Measurements from ENCODE around the gene LAMA5. TPM values are rescaled to one million over a fixed set of nuclear protein-coding genes. Genes with fewer than 3 reads are reported as not detected.
A peak's percentile ranks its signal among the peaks of the same experiment; 100 is the strongest.
"Not testable (repeated sequence)": the region's sequence is repeated elsewhere in the genome, so short reads cannot be mapped to it uniquely, and the experiment has no call there.

The LAMA5 gene
- total and polyA plus RNA-seq, 2 experiments from 2014 or later, result 162 to 168 TPM

DNA sequence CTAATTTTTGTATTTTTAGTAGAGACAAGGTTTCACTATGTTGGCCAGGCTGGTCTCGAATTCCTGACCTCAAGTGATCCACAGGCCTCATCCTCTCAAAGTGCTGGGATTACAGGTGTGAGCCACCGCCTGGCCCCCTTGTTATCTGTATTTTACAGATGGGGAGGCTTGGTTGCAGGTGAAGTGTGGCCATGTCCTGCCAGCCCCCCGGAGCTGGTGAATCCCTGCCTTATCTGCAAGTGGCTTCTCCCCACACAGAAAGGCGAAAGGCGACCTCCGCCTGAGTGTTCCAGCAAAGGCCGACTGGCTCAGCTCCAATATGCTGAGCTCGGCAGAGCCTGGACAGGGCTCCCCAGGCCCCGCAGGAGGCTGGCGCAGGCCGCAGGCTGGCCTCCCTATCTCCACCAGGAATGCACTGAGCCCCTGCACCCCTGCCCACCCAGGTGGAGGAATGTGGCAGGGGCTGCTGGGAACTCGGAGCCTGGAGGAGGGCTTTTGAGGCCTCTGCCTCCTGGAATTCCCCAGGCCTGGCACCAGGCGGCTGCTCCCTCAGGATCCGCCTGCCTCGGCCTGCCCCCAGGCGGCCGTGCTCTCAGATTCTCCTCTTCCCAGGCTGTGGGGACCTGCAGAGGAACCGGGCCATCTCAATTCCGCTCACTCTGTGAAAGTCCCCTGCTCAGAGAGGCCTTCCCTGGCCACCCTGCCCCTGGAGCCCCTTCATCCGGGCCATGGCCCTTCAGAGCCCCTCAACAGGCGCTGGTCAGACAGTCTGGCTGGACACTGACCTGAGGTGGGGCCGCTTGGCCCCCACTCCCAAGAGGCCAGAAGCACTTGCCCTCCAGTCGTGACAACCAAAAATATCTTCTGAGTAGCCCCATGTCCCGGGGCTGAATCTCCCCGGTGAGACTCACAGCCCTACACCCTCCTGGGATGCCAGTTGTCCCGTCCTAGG is 9.3 kb upstream of the LAMA5 start:
- Histone ChIP-seq H3K9me3 (ENCODE audit: low read depth) (no peaks in the 10 kb centered on the region), H3K27me3 (no peaks in the 10 kb centered on the region), H3K27ac (peak overlapping the region; percentile 97), H3K4me3 (no peak overlapping the region), H3K4me1 (ENCODE audit: low read depth) (peaks cover 24% of the 10 kb centered on the region), H3K36me3 (no peaks in the 10 kb centered on the region)
- TF ChIP-seq, protein P1, sequence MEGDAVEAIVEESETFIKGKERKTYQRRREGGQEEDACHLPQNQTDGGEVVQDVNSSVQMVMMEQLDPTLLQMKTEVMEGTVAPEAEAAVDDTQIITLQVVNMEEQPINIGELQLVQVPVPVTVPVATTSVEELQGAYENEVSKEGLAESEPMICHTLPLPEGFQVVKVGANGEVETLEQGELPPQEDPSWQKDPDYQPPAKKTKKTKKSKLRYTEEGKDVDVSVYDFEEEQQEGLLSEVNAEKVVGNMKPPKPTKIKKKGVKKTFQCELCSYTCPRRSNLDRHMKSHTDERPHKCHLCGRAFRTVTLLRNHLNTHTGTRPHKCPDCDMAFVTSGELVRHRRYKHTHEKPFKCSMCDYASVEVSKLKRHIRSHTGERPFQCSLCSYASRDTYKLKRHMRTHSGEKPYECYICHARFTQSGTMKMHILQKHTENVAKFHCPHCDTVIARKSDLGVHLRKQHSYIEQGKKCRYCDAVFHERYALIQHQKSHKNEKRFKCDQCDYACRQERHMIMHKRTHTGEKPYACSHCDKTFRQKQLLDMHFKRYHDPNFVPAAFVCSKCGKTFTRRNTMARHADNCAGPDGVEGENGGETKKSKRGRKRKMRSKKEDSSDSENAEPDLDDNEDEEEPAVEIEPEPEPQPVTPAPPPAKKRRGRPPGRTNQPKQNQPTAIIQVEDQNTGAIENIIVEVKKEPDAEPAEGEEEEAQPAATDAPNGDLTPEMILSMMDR (IDR thresholded peaks at IDR 0.05; ENCODE audit: low read depth, low read length), result peak; percentile 59
- peak; percentile 88 to 94 for DNase-seq (ENCODE audit: low read depth in 1 of 2, low spot score in 1 of 2)

DNA sequence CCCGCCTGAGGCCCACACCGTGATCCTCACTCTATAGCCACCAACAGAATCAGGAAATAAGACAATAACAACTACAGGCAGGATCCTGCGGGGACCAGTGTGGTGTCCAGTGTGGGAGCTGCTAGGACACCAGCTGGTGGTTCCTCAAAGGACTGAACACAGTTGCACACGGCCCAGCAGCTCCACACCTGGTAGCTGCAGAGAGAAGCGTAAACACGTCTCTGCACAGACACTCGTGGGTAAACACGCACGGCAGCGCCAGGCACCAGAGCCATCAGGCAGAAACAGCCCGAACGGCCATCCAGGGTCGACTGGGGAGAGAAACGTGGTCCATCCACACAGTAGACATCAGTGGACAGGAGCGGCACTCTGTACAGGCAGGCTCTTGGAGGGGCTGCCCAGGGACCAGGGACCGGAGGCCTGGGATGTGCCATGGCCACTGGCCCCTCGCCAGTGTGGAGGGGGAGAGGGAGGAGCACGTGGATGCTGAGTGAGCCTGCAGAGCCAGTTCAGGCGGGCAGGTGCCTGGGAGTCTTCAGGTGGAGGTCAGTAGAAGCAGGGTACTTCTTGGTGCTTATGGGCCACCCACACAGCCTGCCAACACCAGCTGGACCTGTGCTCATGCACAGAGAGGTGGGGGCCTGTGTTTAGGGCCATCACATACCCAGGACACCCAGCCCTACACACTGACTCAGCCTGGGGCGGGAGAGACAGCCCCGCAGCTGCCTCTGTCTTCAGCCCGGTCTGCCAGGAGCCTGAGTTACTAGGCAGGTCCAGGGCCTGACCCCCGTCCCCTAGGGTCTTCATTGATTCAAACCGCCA is 7.4 kb upstream of the LAMA5 start:
- no peak for DNase-seq (ENCODE audit: low read depth in 1 of 2, low spot score in 1 of 2)

DNA sequence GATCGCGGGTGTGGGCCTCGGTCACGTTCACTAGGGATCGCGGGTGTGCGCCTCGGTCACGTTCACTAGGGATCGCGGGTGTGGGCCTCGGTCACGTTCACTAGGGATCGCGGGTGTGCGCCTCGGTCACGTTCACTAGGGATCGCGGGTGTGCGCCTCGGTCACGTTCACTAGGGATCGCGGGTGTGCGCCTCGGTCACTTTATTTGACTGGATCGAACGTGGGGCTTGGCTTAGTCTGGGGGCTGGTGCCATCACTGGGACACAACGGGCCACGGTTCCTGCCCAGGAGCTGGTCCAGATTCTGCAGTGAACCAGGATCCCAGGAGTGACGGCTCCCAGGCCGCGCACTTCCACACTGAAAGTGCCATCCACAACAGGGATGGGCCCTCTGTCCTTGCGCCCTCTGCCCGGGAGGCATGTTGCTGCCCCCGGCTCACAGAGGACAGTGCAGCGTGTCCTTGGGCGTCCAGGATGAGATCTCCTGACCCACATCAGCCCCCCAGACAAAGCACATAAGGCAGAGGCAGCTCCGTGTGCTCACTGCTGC is 6.6 kb upstream of the LAMA5 start:
- H3K36me3 ChIP-seq; H3K9me3 ChIP-seq (ENCODE audit: low read depth); DNase-seq (ENCODE audit: low read depth in 1 of 2, low spot score in 1 of 2); H3K4me3 ChIP-seq; H3K27me3 ChIP-seq: not testable (repeated sequence)
- peak overlapping the region; percentile 97 for H3K27ac ChIP-seq
- H3K4me1 ChIP-seq (ENCODE audit: low read depth), result peaks cover 44% of the 10 kb centered on the region

More for the DNA sequence above, 7.4 kb upstream of the LAMA5 start:
- peak overlapping the region; percentile 97 for H3K27ac ChIP-seq
- H3K4me1 ChIP-seq (ENCODE audit: low read depth), result peaks cover 36% of the 10 kb centered on the region
- H3K4me3 ChIP-seq, result no peak overlapping the region
- no peaks in the 10 kb centered on the region for H3K36me3 ChIP-seq
- H3K9me3 ChIP-seq (ENCODE audit: low read depth), result no peaks in the 10 kb centered on the region
- TF ChIP-seq, protein P1 (IDR thresholded peaks at IDR 0.05; ENCODE audit: low read depth, low read length), result no peak
- H3K27me3 ChIP-seq, result no peaks in the 10 kb centered on the region

DNA sequence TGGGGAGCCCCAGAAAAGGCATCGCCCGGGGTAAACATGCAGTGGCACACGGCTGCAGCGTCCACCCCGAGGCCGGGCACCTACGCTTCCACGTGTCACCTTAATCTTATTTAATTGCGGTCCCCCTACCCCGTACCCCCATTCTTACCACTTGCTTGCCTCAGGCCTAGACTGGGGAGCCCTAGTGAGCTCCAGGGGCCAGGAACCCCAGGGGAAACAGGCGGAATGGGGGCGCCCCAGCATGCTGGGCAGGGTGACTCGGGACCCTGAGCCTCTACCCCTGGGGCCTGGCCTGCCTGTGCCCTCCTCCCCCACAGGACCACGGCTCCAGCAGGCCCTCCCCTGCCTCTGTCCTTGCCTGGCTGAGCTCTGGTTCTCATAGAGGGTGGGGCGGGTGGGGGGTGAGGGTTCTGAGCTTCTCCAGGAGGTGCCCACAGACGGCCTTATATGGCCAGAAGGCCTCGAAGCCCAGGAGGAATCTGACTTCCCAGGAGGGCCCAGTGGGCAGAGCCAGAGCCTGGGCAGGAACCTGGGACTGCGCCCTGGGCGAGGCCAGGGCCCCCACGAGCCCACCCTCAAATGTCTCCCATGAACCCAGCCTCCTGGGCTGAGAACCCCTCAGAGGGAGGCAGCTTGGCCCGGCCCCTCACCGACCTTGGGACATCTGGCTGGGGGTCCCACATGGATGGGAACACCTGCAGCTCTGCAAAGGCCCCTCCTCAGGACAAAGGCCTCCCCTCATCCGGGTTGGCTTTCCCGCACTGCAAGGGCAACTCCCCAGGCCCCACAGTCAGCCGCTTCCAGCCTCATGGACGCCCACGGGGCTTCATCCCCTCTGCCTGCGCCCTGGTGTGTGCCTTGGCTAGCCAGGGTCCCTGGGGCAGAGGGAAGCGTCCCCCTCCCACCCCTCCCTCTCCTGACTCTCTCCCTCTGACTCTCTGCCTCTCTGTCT is 5.2 kb upstream of the LAMA5 start:
- H3K27me3 ChIP-seq, result no peaks in the 10 kb centered on the region
- DNase-seq (ENCODE audit: low read depth in 1 of 2, low spot score in 1 of 2), result no peak
- H3K4me1 ChIP-seq (ENCODE audit: low read depth), result peaks cover 56% of the 10 kb centered on the region

DNA sequence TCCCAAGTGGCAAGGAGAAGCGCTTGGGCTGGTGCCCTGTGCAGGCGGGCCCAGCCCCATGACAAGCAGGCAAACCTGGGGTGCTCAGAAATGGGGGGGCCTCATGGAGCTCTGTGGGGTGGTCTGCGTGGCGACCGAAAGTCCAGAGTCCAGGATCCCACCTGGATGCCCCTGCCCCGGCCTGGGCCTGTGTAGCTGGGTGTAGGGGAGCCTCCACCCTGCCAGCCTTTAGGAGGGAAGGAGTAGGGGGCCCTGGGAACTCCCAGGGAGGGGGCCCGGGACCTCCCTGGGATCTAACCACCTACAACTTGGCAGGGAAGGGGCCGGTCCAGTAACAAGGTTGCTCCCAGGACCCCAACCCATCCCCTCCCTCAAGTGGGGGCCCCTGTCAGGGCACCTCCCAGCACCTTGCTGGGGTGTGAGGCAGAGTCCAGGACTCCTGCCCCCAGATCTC is 4.5 kb upstream of the LAMA5 start:
- TF ChIP-seq, protein P1 (IDR thresholded peaks at IDR 0.05; ENCODE audit: low read depth, low read length), result no peak
- Histone ChIP-seq H3K4me3 (no peak overlapping the region), H3K36me3 (no peaks in the 10 kb centered on the region), H3K27ac (no peak overlapping the region), H3K27me3 (no peaks in the 10 kb centered on the region), H3K4me1 (ENCODE audit: low read depth) (peaks cover 52% of the 10 kb centered on the region), H3K9me3 (ENCODE audit: low read depth) (no peaks in the 10 kb centered on the region)
- DNase-seq (ENCODE audit: low read depth in 1 of 2, low spot score in 1 of 2), result no peak

More for the DNA sequence above, 5.2 kb upstream of the LAMA5 start:
- Histone ChIP-seq H3K36me3 (no peaks in the 10 kb centered on the region), H3K4me3 (no peak overlapping the region), H3K27ac (peak overlapping the region; percentile 27), H3K9me3 (ENCODE audit: low read depth) (no peaks in the 10 kb centered on the region)
- TF ChIP-seq, protein P1 (IDR thresholded peaks at IDR 0.05; ENCODE audit: low read depth, low read length), result no peak
